RWPE2 (cell line): Measurements from ENCODE around the gene DDA1.

ENCODE experiments used
- ATAC-seq: fragments of 200-7000 bp; cut with Tn5 transposase; 3 replicates; pipeline ENCODE4 v1.9.1; 2021; ENCODE audit warnings: low read depth
- DNase-seq: peaks from one replicate; pipeline ENCODE4 v3.0.0-alpha.2; 2020; ENCODE audit warnings: low spot score
- H3K27ac ChIP-seq: fragments of 450-650 bp; 2 replicates; pipeline ENCODE4 v1.5.1; 2017; ENCODE audit warnings: mild to moderate bottlenecking; ENCODE audit not compliant: poor library complexity, severe bottlenecking
- H3K27me3 ChIP-seq: fragments of 250-450 bp; sonication (Bioruptor Pico); 2 replicates; pipeline ENCODE4 v1.5.1; 2021; ENCODE audit warnings: mild to moderate bottlenecking, moderate library complexity; ENCODE audit not compliant: insufficient read depth, poor library complexity, severe bottlenecking
- H3K36me3 ChIP-seq: fragments of 250-450 bp; sonication (Bioruptor Pico); 2 replicates; pipeline ENCODE4 v1.5.1; 2020; ENCODE audit warnings: low read depth, mild to moderate bottlenecking, moderate library complexity
- H3K4me1 ChIP-seq: fragments of 250-450 bp; sonication (Bioruptor Pico); 2 replicates; pipeline ENCODE4 v1.5.1; 2021; ENCODE audit warnings: mild to moderate bottlenecking, moderate library complexity; ENCODE audit not compliant: insufficient read depth, poor library complexity, severe bottlenecking
- H3K4me3 ChIP-seq: fragments of 250-450 bp; sonication (Bioruptor Pico); 2 replicates; pipeline ENCODE4 v1.5.1; 2021; ENCODE audit warnings: mild to moderate bottlenecking, moderate library complexity; ENCODE audit not compliant: severe bottlenecking
- H3K9me3 ChIP-seq: fragments of 250-450 bp; sonication (Bioruptor Pico); 2 replicates; pipeline ENCODE4 v1.5.1; 2021; ENCODE audit warnings: mild to moderate bottlenecking, moderate library complexity; ENCODE audit not compliant: severe bottlenecking
- CTCF ChIP-seq: fragments of 450-650 bp; IDR thresholded peaks from one replicate; pipeline ENCODE4 v1.5.1; 2017; ENCODE audit warnings: mild to moderate bottlenecking, moderate library complexity; ENCODE audit not compliant: poor library complexity, severe bottlenecking

The DDA1 gene

DNA sequence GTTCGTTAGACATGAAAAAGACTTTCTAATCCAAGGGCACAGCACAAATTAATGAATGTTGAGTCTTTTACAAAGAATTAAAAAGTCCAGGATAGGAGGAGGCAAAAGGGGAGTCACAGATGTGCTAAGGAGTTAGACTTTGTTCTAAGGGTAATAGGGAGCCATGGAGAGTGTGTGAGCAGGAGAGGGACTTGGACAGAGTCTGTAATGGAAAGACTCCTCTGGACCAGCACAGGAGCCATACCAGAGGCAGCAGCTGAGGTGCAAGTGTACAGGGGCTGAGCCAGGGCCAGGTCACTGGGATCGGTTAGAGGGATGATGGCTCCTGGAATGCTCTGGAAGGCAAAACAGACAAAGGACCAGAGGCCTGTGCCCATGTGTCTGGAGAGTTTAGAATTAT lies 38.5 kb downstream of the DDA1 start:
- no peak for TF ChIP-seq CTCF
- no peaks in the 10 kb centered on the region for H3K36me3 ChIP-seq
- no peak for ATAC-seq
- no peak for DNase-seq
- H3K27me3 ChIP-seq, result no peaks in the 10 kb centered on the region
- H3K27ac ChIP-seq, result no peak overlapping the region
- no peaks in the 10 kb centered on the region for H3K9me3 ChIP-seq
- no peak overlapping the region for H3K4me3 ChIP-seq
- no peaks in the 10 kb centered on the region for H3K4me1 ChIP-seq

DNA sequence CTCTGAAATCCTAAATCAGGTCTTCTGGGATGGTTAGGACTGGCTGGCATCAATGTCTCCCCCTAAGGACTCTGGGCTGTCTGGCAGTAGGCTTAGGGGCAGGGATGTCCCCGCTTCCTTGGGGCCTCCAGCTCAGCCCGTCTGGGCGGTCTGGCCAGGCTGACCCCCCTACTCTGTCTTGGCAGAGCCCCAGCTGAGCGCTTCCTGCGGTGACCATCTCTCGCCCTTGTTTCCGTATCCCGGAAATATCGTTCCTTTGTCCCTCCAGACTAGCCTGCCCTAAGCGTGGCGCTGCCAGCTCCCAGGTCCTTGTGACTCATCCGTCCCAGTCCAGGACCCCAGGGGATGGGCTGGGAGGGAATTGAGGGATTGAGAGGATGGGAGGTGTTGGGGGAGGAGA lies 39.3 kb downstream of the DDA1 start:
- ATAC-seq (no peak; the same call in 1 of the 3 replicates), DNase-seq (no peak)
- Histone ChIP-seq H3K4me1 (no peaks in the 10 kb centered on the region), H3K4me3 (no peak overlapping the region), H3K9me3 (no peaks in the 10 kb centered on the region), H3K27ac (no peak overlapping the region), H3K36me3 (no peaks in the 10 kb centered on the region), H3K27me3 (no peaks in the 10 kb centered on the region)
- TF ChIP-seq CTCF, result no peak

- DNase-seq, result no peak
- no peak overlapping the region for H3K4me3 ChIP-seq
These were observed 42.6 kb downstream of the DDA1 start for GRCh38 chr19:17351815-17352435.

DNA sequence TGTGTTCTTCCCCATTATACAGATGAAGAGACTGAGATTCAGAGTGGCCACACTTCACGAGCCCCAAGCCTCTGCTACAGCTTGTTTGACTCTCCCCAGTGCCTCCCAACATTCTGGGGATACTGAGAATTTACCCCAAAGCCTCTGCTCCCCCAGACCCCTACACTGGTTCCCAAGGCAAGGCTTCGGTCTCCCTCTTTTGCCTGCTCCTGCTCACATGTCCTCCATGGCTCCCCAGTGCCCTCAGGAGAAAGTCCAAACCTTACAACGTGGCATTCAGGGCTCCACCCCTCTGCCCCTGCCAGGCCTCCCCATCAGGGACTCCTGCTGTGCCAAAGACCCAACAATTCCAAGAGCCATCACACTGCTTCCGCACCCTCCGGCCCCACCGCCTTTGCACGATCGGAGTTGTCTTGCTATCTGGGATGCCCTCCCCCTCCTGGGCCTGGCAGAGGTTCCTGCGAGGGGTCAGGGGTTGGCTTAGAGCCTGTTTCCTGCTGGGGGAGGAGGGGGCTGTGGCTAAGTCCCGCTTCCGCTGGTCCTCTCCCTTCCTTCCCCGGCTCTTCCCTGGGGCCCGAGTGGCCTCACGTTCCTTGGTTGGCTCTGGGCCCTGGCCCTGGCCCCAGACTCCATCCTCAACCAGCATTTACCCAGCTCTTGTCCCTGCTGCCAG lies 43.4 kb downstream of the DDA1 start:
- H3K4me1 ChIP-seq, result no peaks in the 10 kb centered on the region
- no peak overlapping the region for H3K27ac ChIP-seq
- H3K4me3 ChIP-seq, result no peak overlapping the region
- TF ChIP-seq CTCF, result no peak
- ATAC-seq (no peak), DNase-seq (no peak)
- H3K27me3 ChIP-seq, result no peaks in the 10 kb centered on the region
- H3K36me3 ChIP-seq, result no peaks in the 10 kb centered on the region
- no peaks in the 10 kb centered on the region for H3K9me3 ChIP-seq

More at GRCh38 chr19:17351815-17352435, 42.6 kb downstream of the DDA1 start:
- no peak for ATAC-seq
- Histone ChIP-seq H3K9me3 (no peaks in the 10 kb centered on the region), H3K27ac (no peak overlapping the region), H3K27me3 (no peaks in the 10 kb centered on the region), H3K36me3 (no peaks in the 10 kb centered on the region), H3K4me1 (no peaks in the 10 kb centered on the region)
- no peak for TF ChIP-seq CTCF

DNA sequence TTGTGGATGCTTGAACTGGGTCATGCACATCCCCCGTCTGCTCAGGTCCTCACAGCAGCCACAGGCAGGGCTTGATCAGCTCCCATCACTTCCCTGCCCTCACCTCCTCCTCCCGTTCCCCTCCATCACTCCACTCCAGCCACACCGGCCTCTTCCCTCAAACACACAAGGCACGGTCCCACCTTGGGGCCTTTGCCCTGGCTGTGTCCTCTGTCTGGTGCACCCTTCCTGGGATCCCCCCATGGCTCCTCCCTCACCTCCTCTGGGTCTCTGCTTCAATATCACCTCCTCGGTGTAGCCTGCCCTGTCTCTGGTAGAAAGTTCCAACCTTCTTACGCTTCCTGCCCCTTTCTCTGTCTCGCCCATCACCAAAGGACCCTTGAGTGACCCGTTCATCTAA lies 44.0 kb downstream of the DDA1 start:
- Histone ChIP-seq H3K4me3 (no peak overlapping the region), H3K36me3 (no peaks in the 10 kb centered on the region), H3K9me3 (no peaks in the 10 kb centered on the region), H3K27me3 (no peaks in the 10 kb centered on the region), H3K27ac (no peak overlapping the region), H3K4me1 (no peaks in the 10 kb centered on the region)
- DNase-seq (no peak), ATAC-seq (no peak)
- TF ChIP-seq CTCF, result no peak
